Psoas muscle (tissue), 8 donors: ENCODE data around the gene SPATA2L. TPM values are rescaled to one million over a fixed set of nuclear protein-coding genes. Genes with fewer than 3 reads are reported as not detected.
"Not testable (repeated sequence)": the region's sequence is repeated elsewhere in the genome, so short reads cannot be mapped to it uniquely, and the experiment has no call there.

Source experiments
- ATAC-seq, 4 donors: fragments of 200-7000 bp; cut with Tn5 transposase; one replicate each; pipeline ENCODE4 v1.9.1; 2020; ENCODE audit warnings: moderate library complexity in 3 of 4, mild to moderate bottlenecking in 2 of 4
- DNase-seq, 2 donors: peaks; one replicate each; pipeline ENCODE4 v3.0.0-alpha.2; 2020
- H3K27ac ChIP-seq: fragments of 200-600 bp; one replicate; pipeline ENCODE4 v1.8.0; 2022
- H3K27me3 ChIP-seq, 3 donors: fragments of 200-600 bp in 1 of 3; one replicate each; pipeline versions ENCODE4 v1.6.1 to v1.8.0; 2013 to 2022; ENCODE audit warnings: low read length in 2 of 3, mild to moderate bottlenecking in 2 of 3, moderate library complexity in 1 of 3; ENCODE audit not compliant: insufficient read depth in 3 of 3
- H3K36me3 ChIP-seq, 2 donors: fragments of 200-600 bp in 1 of 2; one replicate each; pipeline versions ENCODE4 v1.6.1 to v1.8.0; 2013 to 2022; ENCODE audit warnings: low read depth in 1 of 2, mild to moderate bottlenecking in 1 of 2, moderate library complexity in 1 of 2; ENCODE audit not compliant: insufficient read depth in 1 of 2
- H3K4me1 ChIP-seq: fragments of 200-600 bp; one replicate; pipeline ENCODE4 v1.8.0; 2022
- H3K4me3 ChIP-seq: fragments of 200-600 bp; one replicate; pipeline ENCODE4 v1.8.0; 2022; ENCODE audit warnings: mild to moderate bottlenecking
- H3K9me3 ChIP-seq: fragments of 200-600 bp; one replicate; pipeline ENCODE4 v1.8.0; 2022
- WGBS, 3 donors: extraction: QIAGEN DNeasy Blood & Tissue Kit; methylation state at CpG; one replicate each; pipeline versions ENCODE4 v1.1.6 to v1.1.7; 2013; 5-methylcytosine and 5-hydroxymethylcytosine counted together
- intact Hi-C, 2 donors: fragments of 100-400 bp; cut with DNase I; formaldehyde crosslinking; loops; one replicate each; pipeline versions ENCODE4 v1.11.0 to v1.14.2; 2022
- polyA plus RNA-seq, 3 donors: library from polyadenylated mRNA; stranded (reverse); fragments of 200-250 nt; gene quantifications; one replicate each; pipeline ENCODE4 v1.2.3, GENCODE V29; 2013
- total RNA-seq, 4 donors: library from RNA; stranded (reverse); fragmentation: NEBNext Ultra II Directional in 2 of 4; extraction: Animal tissue kit (Norgen Biotek cat#: 25700) in 2 of 4; gene quantifications; one replicate each; pipeline versions ENCODE4 v1.2.1 to v1.2.4, GENCODE V29; 2021 to 2023
- TF ChIP-seq, protein P1 (sequence below): fragments of 200-600 bp; IDR thresholded peaks from one replicate; pipeline ENCODE4 v1.8.0; 2022; ENCODE audit warnings: antibody characterized with exemption
- donor health status: healthy with polysubstance abuse.
- donor health status: DM: no; HTN: no; CAD: no; lungs with moderate emphysema.
- donor health status: Bipolar disorder and iron deficiency.
- donor health status: healthy.
- donor health status: DM: yes; HTN: yes; CAD: no.
- donor health status: DM: no; HTN: no; CAD: no.
- donor health status: DM: no; HTN: no; CAD: no.
- donor health status: DM: yes; HTN: yes; CAD: no.

Gene SPATA2L
- total and polyA plus RNA-seq, 7 donors, result 0.56 to 5.9 (median 1.3) TPM

DNA sequence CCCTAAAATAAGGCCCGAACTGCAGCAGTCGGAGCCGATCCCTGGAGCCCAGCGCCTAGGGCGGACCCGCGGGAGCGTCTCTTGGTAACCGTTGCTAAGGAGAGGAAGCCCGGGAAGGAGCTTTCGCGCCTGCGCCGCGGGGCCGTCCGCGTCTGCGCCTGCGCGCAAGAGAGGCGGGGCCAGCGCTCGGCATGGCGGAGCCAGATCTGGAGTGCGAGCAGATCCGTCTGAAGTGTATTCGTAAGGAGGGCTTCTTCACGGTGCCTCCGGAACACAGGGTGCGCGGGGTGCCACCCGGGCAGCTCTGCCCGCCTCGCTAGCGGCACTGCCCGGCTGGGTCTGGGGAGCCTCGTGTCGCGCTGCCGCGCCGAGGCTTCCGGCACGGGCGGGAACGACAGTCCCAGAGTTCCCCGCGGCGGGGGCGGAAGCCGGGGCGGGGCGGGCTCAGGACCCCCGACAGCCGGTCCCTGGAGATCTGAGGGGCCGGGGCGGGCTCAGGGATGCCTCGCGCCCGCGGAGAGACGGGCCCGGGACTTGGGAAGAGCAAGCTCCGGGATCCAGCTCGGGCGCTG, 14.9 kb downstream of the SPATA2L start, which contains the start of gene CDK10:
Gene CDK10 (plus strand): TSS at position 170 of the 572 bp plus-strand sequence. CDS start 22 bp downstream, at position 192.
- Histone ChIP-seq H3K9me3 (no peaks in the 10 kb centered on the region), H3K4me3 (peak within 1 kb of the TSS; percentile 95), H3K4me1 (peaks cover 14% of the 10 kb centered on the region), H3K27me3 (no peaks in the 10 kb centered on the region), H3K27ac (peak within 1 kb of the TSS; percentile 93), H3K36me3 (peaks cover 0 to 25% of the 10 kb centered on the region in 2 donors)
- intact Hi-C loops, result no loop called here
- ATAC-seq (peak; percentile 93 to 99 (median 96)), DNase-seq (peak; percentile 90 to 95)
- 0 to 1% (median 1%) methylated on average over 60 to 66 of the region's 67 CpGs for WGBS, 3 donors
- TF ChIP-seq, protein P1, sequence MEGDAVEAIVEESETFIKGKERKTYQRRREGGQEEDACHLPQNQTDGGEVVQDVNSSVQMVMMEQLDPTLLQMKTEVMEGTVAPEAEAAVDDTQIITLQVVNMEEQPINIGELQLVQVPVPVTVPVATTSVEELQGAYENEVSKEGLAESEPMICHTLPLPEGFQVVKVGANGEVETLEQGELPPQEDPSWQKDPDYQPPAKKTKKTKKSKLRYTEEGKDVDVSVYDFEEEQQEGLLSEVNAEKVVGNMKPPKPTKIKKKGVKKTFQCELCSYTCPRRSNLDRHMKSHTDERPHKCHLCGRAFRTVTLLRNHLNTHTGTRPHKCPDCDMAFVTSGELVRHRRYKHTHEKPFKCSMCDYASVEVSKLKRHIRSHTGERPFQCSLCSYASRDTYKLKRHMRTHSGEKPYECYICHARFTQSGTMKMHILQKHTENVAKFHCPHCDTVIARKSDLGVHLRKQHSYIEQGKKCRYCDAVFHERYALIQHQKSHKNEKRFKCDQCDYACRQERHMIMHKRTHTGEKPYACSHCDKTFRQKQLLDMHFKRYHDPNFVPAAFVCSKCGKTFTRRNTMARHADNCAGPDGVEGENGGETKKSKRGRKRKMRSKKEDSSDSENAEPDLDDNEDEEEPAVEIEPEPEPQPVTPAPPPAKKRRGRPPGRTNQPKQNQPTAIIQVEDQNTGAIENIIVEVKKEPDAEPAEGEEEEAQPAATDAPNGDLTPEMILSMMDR, result no peak

DNA sequence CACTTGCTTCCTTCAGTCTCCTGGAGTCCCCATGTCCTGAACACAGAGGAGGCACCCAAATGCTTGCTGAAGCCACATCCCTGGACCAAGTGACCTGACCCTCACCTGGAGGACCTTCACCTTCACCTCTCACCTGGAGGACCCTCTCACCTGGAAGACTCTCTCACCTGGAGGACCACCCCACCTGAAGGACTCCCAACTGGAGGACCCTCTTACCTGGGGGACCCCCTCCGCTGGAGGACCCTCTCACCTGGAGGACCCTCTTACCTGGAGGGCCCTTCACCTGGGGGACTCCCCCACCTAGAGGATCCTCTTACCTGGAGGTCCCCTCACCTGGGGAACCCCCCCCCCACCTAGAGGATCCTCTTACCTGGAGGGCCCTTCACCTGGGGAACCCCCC, 15.6 kb downstream of the SPATA2L start:
- TF ChIP-seq, protein P1, result no peak
- Histone ChIP-seq H3K36me3 (peaks cover 0 to 18% of the 10 kb centered on the region in 2 donors), H3K4me1 (peaks cover 14% of the 10 kb centered on the region), H3K4me3 (no peak overlapping the region), H3K27ac (no peak overlapping the region), H3K9me3 (no peaks in the 10 kb centered on the region), H3K27me3 (no peaks in the 10 kb centered on the region)
- 100% methylated on average over 1 of the region's 1 CpG for WGBS, 3 donors
- intact Hi-C loops, result no loop called here
- no peak for ATAC-seq
- DNase-seq, result no peak

DNA sequence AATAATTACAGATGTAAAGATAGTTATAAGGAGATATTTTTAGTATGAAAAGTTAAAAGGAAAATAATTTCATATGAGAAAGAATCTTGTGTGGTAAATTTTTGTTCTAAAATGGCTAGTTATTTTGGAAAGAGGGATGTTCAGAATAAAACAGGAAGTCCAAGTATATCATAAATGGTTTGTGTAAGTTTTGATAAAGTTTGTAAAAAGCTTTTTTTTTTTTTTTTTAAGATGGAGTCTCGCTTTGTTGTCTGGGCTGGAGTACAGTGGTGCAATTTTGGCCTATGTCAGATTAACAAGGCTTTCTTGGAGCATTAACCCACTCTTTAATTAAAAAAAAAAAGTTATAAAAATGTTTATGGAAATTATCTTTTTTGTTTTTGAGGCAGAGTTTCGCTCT, 23.2 kb downstream of the SPATA2L start:
- ATAC-seq (no peak), DNase-seq (no peak)
- H3K27ac ChIP-seq, result no peak overlapping the region
- no peaks in the 10 kb centered on the region for H3K36me3 ChIP-seq
- H3K9me3 ChIP-seq, result no peaks in the 10 kb centered on the region
- TF ChIP-seq, protein P1, result no peak
- WGBS, 3 donors, result 97 to 100% (median 98%) methylated on average over 2 of the region's 2 CpGs
- intact Hi-C loops, result no loop called here
- H3K27me3 ChIP-seq, result no peaks in the 10 kb centered on the region
- no peak overlapping the region for H3K4me3 ChIP-seq
- H3K4me1 ChIP-seq, result no peaks in the 10 kb centered on the region

DNA sequence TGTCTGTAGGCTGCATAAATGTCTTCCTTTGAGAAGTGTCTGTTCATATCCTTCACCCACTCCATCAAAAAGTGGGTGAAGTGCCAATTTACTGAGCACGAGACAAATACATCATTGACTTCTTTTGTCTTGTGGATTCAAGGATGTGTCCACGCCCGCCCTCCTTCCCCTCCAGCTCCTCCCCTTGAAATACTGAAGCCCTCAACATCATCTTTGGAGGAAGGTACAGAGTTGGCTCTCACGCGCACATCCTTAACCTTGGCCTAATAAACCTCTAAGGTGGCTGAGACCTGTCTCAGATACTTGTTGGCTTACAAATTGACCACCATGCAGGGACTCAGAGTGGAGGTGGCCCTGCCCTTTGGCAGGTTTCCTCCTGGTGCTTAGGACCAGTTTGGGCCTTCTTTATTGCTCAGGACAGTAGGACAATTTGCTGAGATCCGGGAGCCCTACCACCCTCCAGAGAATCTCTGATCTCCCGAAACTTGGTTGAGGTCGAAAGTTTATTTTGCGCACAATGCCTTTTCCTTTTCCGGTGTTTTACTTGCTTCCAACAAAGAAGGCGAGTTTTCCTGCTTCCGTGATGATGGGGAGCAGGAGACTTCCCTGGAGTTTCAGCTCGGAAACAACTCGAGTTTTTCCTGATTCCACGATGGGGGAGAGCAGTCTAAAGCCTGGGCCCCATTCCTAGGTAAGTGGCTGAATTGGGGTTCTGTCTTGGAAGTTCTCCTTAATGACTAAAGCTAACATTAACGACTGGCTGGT, 29.1 kb downstream of the SPATA2L start:
- DNase-seq, result no peak
- H3K4me3 ChIP-seq, result no peak overlapping the region
- intact Hi-C loops, result no loop called here

DNA sequence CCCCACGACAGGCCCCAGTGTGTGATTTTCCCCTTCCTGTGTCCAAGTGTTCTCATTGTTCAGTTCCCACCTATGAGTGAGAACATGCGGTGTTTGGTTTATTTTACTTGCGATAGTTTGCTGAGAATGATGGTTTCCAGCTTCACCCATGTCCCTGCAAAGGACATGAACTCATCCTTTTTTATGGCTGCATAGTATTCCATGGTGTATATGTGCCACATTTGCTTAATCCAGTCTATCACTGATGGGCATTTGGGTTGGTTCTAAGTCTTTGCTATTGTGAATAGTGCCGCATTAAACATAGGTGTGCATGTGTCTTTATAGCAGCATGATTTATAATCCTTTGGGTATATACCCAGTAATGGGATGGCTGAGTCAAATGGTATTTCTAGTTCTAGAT, 29.9 kb downstream of the SPATA2L start:
- H3K27me3 ChIP-seq, H3K4me1 ChIP-seq, H3K27ac ChIP-seq, H3K36me3 ChIP-seq, intact Hi-C loops, ATAC-seq, DNase-seq, H3K4me3 ChIP-seq, H3K9me3 ChIP-seq: not testable (repeated sequence)
- 92 to 98% (median 94%) methylated on average over 4 of the region's 4 CpGs for WGBS, 3 donors

More for the DNA sequence above, 29.1 kb downstream of the SPATA2L start:
- no peak overlapping the region for H3K27ac ChIP-seq
- H3K4me1 ChIP-seq, result no peaks in the 10 kb centered on the region
- no peaks in the 10 kb centered on the region for H3K9me3 ChIP-seq
- no peaks in the 10 kb centered on the region for H3K36me3 ChIP-seq
- 76 to 81% (median 80%) methylated on average over 16 of the region's 16 CpGs for WGBS, 3 donors
- TF ChIP-seq, protein P1, result no peak
- H3K27me3 ChIP-seq, result no peaks in the 10 kb centered on the region
- no peak for ATAC-seq
